ENCODE data around the gene ZNF740.

GRCh38 chr12:53166837-53167236 is 13.7 kb upstream of the ZNF740 start:
- TF ChIP-seq EZH2 (IDR thresholded peaks at IDR 0.05; ENCODE audit: borderline replicate concordance, insufficient read depth, low read length, poor library complexity, severe bottlenecking): no peak
- TF ChIP-seq CTCF (IDR thresholded peaks at IDR 0.05; ENCODE audit: poor library complexity, severe bottlenecking): no peak
- TF ChIP-seq MXI1 (conservative IDR thresholded peaks at IDR 0.05; ENCODE audit: poor library complexity, severe bottlenecking): no peak
- no peak for TF ChIP-seq POLR2AphosphoS5 (IDR thresholded peaks at IDR 0.05)
- TF ChIP-seq SMC3 (conservative IDR thresholded peaks at IDR 0.05; ENCODE audit: poor library complexity): no peak
- no peak for TF ChIP-seq RAD21 (conservative IDR thresholded peaks at IDR 0.05)

Measured in neural cell (in vitro differentiated cells).